H1 (cell line): Measurements from ENCODE around the gene ARHGDIB.

ENCODE experiments used
- CEBPB ChIP-seq: IDR thresholded peaks from 2 replicates; pipeline ENCODE4 v1.6.1; 2012; ENCODE audit warnings: low read depth, low read length
- EZH2 ChIP-seq: fragments of 200-600 bp; sonication (generic); IDR thresholded peaks from 2 replicates; pipeline ENCODE4 v1.7.1; 2012; ENCODE audit warnings: low read depth, mild to moderate bottlenecking, moderate library complexity, low read length, inconsistent platforms; ENCODE audit not compliant: severe bottlenecking
- FOSL1 ChIP-seq: IDR thresholded peaks from 2 replicates; pipeline ENCODE4 v1.6.1; 2011; ENCODE audit warnings: mild to moderate bottlenecking, low read depth, low read length, moderate library complexity; ENCODE audit not compliant: insufficient read depth
- GTF2F1 ChIP-seq: IDR thresholded peaks from 2 replicates; pipeline ENCODE4 v1.6.1; 2012; ENCODE audit warnings: low read depth, low read length, improper control_type of control experiment, borderline replicate concordance
- RAD21 ChIP-seq, 2 experiments: IDR thresholded peaks in 1 of 2; conservative IDR thresholded peaks in 1 of 2; 2 replicates each; pipeline ENCODE4 v1.6.1; 2011; ENCODE audit warnings: low read depth in 2 of 2, low read length in 2 of 2, improper control_type of control experiment in 1 of 2, inconsistent platforms in 1 of 2, mild to moderate bottlenecking in 1 of 2, moderate library complexity in 1 of 2
- TAF1 ChIP-seq: IDR thresholded peaks from 2 replicates; pipeline ENCODE4 v1.6.1; 2011; ENCODE audit warnings: mild to moderate bottlenecking, low read depth, low read length
- YY1 ChIP-seq: IDR thresholded peaks from 2 replicates; pipeline ENCODE4 v1.6.1; 2011; ENCODE audit warnings: low read depth, mild to moderate bottlenecking, low read length
- ZNF274 ChIP-seq: IDR thresholded peaks from 2 replicates; pipeline ENCODE4 v1.7.0; 2012; ENCODE audit warnings: low read length, borderline replicate concordance; ENCODE audit errors: extremely low read depth
- TF ChIP-seq, protein P1 (sequence below), 3 experiments: IDR thresholded peaks; 1 replicate in 2 of 3; 2 replicates in 1 of 3; pipeline versions ENCODE4 v1.5.1 to v1.6.1; 2011; ENCODE audit warnings: low read length in 3 of 3, mild to moderate bottlenecking in 3 of 3, inconsistent platforms in 2 of 3, low read depth in 1 of 3, moderate library complexity in 1 of 3; ENCODE audit not compliant: insufficient read depth in 1 of 3; ENCODE audit errors: control extremely low read depth in 1 of 3
- TF ChIP-seq, protein P2 (sequence below): IDR thresholded peaks from 2 replicates; pipeline ENCODE4 v1.6.1; 2011; ENCODE audit warnings: low read length, improper control_type of control experiment
- TF ChIP-seq, protein P3 (sequence below): IDR thresholded peaks from 2 replicates; pipeline ENCODE4 v1.6.1; 2012; ENCODE audit warnings: inconsistent platforms

DNA sequence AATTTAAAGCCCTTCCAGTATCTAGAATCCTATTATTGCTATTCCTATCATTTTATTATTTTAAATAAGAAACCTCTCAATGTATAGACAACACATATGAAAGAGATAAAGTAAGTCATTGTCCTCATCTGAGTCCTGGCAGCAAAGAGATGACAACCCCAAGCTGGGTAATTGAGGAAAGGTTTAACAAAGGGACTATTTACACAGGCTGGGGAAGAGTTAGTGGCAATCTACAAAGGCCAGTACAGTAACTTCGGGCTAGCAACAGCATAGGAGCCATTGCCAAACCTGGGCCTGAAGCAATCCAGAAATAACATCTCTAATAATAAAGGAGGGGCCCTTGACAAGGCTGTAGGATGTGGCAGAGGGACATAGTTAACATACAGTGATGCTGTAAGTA lies 22.6 kb upstream of the ARHGDIB start:
- TF ChIP-seq EZH2 (no peak), ZNF274 (no peak), RAD21 (IDR thresholded peaks at IDR 0.05 in 1 of 2, conservative IDR thresholded peaks at IDR 0.05 in 1 of 2; ENCODE audit: low read depth in 2 of 2, low read length in 2 of 2) (no peak), GTF2F1 (no peak), TAF1 (no peak), FOSL1 (no peak), CEBPB (no peak), YY1 (no peak)
- TF ChIP-seq, protein P1, sequence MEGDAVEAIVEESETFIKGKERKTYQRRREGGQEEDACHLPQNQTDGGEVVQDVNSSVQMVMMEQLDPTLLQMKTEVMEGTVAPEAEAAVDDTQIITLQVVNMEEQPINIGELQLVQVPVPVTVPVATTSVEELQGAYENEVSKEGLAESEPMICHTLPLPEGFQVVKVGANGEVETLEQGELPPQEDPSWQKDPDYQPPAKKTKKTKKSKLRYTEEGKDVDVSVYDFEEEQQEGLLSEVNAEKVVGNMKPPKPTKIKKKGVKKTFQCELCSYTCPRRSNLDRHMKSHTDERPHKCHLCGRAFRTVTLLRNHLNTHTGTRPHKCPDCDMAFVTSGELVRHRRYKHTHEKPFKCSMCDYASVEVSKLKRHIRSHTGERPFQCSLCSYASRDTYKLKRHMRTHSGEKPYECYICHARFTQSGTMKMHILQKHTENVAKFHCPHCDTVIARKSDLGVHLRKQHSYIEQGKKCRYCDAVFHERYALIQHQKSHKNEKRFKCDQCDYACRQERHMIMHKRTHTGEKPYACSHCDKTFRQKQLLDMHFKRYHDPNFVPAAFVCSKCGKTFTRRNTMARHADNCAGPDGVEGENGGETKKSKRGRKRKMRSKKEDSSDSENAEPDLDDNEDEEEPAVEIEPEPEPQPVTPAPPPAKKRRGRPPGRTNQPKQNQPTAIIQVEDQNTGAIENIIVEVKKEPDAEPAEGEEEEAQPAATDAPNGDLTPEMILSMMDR (IDR thresholded peaks at IDR 0.05; ENCODE audit: control extremely low read depth in 1 of 3, insufficient read depth in 1 of 3, low read depth in 1 of 3, low read length in 3 of 3), result no peak
- TF ChIP-seq, protein P2, sequence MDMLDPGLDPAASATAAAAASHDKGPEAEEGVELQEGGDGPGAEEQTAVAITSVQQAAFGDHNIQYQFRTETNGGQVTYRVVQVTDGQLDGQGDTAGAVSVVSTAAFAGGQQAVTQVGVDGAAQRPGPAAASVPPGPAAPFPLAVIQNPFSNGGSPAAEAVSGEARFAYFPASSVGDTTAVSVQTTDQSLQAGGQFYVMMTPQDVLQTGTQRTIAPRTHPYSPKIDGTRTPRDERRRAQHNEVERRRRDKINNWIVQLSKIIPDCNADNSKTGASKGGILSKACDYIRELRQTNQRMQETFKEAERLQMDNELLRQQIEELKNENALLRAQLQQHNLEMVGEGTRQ, result no peak
- TF ChIP-seq, protein P3, sequence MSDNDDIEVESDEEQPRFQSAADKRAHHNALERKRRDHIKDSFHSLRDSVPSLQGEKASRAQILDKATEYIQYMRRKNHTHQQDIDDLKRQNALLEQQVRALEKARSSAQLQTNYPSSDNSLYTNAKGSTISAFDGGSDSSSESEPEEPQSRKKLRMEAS, result no peak
